AG08396 (cell line): Measurements from ENCODE around the gene ETHE1.
"Not testable (repeated sequence)": the region's sequence is repeated elsewhere in the genome, so short reads cannot be mapped to it uniquely, and the experiment has no call there.

Experiments used
- DNase-seq: peaks from one replicate; pipeline ENCODE4 v3.0.0; 2012; ENCODE audit warnings: low spot score, mixed read lengths

ETHE1 gene

DNA sequence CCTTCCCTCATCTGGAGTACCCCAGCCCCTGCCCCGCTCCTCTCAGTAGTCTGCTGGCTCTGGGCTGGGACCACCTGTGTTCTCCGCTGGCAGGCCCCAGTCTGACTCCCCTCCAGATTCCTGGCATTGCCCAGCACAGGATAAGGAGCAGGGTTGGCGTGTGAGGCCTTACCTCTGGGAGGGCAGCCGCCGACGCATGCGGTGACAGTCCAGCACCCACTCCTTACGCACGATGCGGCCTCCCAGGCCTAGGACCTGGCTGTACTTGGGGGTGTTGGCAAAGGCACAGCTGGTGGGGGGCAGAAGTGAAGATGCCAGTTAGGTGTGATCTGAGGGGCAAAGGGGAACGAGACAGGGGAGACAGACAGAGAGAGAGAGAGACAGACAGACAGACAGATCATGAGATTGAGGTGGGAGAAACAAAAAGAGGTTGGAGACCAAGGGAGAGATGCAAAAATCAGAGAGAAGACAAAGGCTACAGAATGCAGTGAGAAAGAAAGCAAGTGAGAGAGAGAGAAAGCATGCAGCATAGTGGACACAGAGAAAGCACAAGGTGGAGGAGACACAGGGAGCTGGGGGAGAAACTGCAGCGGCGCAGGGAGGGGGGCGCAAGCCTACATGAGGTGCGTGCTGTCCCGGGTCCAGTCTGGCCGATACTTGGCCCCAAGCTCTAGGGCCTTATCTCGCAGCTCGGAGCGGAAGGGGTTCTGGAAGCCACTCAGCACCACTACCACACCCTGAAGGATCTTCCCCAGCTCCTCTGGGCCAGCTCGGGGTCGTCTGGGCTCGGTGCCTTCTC lies 24.6 kb upstream of the ETHE1 start:
- no peak for DNase-seq

DNA sequence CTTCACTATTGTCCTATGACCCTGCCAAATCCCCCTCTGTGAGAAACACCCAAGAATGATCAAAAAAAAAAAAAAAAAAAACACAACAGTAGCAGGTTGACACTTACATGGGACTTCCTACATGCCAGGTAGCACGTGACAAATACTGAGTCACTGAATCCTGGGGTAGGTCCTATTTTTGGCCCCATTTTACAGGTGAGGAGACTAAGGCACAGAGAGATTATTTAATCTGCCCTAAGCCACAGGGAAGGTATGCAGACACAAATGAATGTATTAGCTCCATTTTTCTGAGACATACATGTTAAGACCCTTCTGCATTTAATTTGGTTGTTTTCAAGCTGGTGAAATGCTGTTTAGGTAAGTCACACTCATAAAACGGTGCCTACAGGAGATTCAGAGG lies 21.7 kb upstream of the ETHE1 start:
- DNase-seq, result no peak

DNA sequence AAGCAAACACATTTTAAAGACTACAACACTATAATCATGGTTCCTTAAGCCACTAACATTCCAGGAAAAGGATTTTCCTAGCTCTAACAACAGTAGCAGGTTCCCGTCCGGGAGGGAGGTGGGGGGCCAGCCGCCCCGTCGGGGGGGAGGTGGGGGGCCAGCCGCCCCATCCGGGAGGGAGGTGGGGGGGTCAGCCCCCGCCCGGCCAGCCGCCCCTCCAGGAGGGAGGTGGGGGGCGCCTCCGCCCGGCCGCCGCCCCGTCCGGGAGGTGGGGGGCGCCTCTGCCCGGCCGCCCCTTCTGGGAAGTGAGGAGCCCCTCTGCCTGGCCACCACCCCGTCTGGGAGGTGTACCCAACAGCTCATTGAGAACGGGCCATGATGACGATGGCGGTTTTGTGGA lies 20.9 kb upstream of the ETHE1 start:
- not testable (repeated sequence) for DNase-seq

DNA sequence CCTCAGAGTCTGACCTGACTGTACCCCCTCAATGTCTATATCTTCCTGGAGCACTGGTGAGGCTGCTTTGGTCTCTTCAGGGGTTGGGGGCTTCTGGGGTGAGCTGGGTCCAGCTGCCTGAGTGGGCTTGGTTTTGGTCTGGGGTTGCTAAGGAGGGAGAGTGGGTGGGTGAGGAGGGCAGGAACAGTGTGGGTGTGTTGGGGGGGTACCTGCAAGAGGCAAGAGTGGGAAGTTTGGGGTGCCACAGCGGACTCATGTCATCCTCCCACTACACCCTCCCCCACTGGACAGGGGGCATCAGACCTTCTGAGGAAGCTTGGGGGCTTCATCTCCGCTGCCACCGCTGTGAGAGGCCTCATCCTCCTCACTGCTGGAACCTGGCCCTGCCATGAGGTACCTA lies 19.6 kb upstream of the ETHE1 start:
- DNase-seq, result no peak

DNA sequence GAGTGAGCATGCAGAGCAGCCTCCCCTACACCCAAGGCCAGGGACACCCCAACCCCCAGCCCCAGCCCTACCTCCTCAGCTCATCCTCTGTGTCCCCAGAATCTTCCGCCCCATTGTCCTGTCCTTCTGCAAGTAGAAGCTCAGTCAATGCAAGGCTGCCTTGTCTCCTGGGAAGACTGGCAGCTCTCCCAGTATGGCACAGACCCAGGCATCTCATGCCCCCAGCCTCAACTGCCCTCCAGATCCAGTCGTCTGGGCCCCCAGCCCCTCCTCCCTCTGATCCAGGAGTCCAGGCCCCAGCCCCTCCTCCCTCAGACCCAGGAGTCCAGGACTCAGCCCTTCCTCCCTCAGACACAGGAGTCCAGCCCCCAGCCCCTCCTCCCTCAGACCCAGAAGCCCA lies 19.0 kb upstream of the ETHE1 start:
- DNase-seq, result no peak

DNA sequence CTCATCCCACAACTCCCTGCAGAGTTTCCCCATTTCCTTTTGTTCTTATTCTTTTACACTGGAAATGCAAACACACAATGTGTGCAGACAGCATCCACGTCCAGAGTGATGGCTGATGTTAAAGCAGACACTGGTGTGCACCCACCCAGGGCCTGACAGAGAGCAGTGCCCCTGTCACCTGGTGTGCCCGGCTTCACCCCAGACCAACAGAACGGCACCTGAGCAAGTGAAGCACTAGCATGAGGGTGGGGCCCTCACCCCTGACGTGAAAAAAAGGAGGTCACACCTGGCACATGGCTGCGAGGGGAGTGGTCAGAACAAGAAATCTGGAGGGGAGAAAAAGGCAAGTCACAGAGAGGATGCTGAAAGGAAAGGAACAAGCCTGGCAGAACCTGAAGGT lies 18.3 kb upstream of the ETHE1 start:
- DNase-seq, result no peak

DNA sequence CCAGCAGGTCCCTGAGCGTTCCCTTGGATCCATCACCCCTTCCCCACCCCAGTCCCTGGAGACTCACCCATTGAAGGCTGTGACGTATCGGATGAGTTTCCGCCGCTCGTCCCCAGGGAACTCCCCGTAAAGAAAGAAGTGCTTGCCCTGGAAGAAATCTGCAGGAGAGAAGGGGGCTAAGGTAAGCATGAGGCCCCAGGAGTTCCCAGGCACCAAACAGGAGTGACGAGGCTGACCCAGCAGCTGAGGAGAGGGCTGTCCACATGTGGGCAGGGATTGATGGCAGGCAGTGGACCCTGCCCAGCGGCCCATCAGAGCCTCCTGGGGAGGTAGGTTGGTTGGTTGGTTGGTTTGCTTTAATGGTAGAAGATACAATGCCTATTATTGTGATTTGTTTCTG lies 17.1 kb upstream of the ETHE1 start:
- DNase-seq, result no peak

DNA sequence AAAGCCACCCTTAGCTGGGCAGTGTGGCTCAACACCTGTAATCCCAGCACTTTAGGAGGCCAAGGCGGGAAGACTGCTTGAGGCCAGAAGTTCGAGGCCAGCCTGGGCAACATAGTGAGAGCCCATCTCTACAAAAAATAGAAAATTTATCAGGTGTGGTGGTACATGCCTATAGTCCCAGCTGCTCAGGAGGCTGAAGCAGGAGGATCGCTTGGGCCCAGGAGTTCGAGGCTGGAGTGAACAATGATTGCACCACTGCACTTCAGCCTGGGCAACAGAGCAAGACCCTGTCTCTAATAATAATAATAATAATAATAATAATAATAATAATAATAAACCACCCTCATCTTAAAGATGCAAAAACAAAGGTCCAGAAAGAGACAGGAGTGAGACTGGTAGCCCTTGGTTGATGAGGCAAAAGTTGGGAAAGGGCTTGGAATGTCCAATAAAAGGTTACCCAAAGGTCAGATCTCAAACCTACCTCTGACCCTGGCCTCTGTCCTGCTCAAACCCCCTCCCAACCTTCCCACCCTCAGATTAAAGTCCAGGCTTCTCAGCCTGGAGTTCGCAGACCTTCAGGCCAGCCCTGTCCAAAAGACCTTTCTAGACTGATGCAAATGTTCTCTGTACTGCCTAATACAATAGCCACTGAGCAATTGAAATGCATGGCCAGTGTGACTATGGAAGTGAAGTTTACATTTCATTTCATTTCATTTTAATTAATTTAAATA lies 15.1 kb upstream of the ETHE1 start:
- DNase-seq, result no peak

DNA sequence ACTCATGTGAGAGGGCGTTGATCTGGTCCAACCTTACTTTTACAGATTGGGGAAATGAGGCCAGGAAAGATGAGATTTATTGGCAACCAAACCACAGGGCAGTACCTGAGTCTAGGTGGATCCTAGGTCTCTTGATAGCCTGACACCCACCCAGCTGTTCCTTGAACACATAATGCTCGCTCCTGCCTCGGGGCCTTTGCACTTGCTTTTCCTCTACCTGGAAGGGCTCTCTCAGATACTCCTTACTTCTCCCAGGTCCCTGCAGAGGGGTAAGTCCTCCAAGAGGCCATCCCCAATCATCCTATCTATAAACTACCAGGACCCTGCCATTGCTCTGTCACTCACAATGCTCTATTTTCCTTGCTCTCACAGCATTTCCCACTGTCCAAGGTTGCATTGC lies 13.4 kb upstream of the ETHE1 start:
- no peak for DNase-seq

DNA sequence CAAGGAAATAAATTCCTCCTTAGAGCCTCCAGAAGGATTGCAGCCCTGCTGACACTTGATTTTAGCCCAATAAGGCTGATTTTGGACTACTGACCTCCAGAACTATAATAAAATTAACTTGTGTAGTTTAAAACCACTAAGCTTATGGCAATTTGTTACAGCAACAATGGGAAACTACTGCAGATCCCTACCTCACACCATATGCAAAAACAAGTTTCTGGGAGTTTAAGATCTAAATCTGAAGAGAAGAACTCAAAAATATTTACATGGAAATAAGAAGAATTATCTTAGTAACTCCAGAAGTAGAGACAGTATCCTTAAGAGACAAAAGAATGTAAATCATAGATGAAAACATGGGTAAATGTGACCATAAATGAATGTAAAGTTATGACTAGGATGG lies 11.9 kb upstream of the ETHE1 start:
- DNase-seq, result no peak

DNA sequence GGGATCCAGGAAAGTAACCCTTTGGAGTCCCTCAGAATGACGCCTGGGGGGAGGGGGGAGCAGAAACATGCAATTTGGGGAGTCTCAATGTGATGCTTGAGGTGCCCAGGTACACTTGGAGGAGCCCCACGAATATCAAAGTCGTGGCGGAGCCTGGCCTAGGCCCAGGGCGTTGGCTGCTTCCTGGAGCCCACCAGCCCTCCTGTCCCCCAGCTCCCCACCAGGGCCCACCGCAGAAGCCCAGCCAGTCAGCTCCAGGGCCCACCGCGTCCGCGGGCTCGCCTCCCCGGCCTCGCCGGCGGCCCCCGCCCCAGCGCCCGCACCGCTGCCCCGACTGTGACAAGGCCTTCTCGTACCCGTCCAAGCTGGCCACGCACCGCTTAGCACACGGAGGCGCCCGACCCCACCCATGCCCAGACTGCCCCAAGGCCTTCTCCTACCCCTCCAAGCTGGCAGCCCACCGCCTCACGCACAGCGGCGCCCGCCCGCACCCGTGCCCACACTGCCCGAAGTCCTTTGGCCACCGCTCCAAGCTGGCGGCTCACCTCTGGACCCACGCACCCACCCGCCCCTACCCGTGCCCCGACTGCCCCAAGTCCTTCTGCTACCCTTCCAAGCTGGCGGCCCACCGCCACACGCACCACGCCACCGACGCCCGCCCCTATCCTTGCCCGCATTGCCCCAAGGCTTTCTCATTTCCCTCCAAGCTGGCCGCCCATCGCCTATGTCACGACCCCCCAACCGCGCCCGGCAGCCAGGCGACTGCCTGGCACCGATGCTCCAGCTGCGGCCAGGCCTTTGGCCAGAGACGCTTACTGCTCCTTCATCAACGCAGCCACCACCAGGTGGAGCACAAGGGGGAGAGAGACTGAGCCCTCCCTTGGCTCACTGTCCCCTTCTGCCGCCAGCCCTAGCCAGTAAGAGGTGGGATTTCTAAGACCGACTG lies 8.1 kb upstream of the ETHE1 start:
- peak; percentile 80 for DNase-seq

DNA sequence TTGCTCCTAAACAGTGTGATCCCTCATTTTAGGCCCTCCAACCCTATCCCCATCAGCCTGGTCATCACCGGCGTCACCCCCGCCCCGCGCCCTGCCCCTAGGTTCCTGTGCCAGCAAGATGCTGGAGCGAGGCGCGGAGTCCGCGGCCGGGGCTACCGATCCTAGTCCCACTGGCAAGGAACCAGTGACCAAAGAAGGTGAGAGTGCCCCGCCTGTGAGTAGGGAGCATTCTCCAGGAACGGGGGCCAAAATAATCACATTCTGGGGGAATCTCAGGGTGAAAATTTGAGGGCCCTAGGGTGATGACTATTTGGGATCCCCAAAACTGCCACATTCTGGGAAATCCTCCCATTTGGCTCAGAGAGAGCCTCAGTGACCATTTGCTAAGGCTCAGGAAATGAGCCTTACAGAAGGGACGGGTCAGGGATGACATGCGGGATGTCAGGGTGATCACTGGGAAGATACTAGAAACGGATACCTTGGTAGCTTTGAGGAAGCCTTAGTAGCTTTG lies 7.4 kb upstream of the ETHE1 start:
- DNase-seq, result no peak

DNA sequence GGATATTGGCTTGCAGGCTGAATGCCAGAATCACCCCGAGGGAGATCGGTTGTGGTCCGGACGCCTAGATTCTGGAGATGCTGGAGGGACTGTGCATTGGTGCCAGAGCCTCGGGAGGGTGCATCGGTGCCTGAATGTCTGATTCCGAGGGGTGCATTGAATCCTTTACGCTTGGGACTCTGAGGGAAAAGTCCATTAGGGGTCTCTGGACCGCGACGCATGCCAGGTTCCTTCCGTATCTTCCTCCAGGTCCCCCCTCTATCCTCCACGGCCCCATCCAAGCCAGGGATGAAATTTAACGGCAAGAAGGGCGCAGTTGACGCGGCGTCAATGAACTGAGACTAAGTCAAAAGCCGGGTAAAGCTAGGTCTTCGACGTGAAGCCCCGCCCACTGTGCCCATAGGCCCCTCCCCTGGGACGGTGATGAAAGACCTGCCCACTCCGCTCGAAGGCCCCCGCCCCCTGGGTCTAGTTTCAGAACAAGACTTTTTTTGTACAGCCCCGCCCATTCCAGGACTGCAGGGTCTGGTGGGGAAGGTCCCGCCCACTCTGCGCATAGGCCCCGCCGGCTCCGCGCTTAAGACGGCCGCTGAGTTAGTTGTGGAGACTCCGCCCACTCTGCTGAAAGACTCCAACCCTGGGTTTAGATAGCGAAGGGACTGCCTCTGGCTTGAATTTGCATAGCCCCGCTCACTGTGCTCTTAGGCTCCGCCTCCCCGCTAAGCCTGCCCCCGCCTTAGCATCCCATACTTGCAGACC lies 6.7 kb upstream of the ETHE1 start:
- peak; percentile 98 for DNase-seq

DNA sequence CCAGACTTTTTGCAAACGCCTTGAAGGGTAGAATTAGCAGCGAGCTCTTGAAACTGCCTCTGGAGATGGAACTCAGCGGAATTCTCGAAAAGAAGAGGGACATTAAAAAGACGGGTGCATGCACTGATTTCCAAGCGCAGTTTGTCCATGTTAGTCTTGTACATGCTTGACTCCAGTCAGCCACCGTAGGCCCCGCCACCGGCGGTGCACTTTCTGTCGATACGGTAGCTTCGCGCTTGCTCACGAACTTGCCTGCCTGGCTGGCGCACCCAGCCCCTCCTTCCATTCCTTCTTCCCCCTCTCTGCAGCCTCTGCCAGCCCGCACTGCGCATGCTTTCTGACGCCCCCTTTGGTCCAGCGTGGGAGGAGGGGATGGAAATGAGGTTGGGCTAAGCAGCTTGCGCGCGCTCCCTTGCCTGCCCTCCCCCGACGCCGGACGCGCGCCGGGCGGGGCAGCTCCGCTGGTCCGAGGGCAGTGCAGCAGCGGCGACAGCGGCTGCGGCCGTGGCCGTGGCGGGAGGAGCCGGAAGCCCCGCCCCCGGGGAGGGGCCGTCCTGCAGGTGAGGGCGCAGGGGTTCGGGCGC lies 6.1 kb upstream of the ETHE1 start, which contains the start of gene ZNF575:
Gene ZNF575 (plus strand): TSS at position 227 of the 584 bp plus-strand sequence. CDS start 1,235 bp downstream, outside the sequence.
- DNase-seq, result peak; percentile 91

DNA sequence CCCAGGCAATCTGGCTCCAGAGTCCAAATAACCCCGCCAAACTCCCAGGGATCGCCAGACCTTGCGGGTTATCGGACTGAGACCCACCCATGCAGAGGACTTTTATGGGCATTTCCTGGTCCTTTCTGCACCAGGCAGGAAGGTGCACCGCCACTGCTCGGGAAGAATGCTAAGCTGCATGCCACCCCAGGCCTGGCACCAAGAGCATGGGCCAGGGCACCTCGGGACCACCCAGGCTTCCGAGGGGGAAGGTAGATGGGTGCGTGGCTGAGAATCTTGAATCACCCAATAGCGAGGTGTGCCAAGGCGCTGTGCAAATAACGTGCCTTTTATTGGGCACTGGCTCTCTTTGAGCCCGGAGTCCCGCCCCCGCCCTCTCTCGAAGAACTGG lies 5.6 kb upstream of the ETHE1 start:
- no peak for DNase-seq

DNA sequence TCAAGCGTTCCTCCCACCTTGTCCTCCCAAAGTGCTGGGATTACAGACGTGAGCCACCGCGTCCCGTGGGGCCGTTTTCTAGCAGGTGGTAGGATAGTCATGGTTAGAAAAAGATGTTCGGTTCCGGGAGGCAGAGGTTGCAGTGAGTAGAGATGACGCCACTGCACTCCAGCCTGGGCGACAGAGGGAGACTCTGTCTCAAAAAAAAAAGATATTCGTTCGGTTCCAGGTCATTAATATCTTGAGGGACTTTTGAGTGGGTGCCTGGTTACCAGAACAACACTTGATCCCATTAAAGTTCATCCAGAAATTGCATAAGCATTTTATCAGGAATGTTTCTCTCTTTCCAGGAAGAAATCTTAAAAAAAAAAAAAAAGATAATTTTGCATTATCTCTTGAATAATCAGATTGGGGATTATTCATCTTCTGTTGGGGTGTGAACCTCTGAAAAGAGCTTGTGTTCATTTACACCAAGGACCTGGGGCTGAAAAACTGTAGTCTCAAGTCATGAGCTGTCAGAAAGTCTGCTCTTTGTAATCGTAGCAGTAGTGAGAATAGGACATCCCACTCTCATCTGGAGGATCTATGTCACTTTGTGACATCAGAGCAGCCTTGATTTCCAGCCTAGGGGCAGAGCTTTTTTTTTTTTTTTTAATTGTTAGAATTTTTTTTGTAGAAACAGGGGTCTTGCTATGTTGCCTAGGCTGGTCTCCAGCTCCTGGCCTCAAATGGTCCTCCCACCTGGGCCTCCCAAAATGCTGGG lies 1.0 kb upstream of the ETHE1 start:
- DNase-seq, result no peak

DNA sequence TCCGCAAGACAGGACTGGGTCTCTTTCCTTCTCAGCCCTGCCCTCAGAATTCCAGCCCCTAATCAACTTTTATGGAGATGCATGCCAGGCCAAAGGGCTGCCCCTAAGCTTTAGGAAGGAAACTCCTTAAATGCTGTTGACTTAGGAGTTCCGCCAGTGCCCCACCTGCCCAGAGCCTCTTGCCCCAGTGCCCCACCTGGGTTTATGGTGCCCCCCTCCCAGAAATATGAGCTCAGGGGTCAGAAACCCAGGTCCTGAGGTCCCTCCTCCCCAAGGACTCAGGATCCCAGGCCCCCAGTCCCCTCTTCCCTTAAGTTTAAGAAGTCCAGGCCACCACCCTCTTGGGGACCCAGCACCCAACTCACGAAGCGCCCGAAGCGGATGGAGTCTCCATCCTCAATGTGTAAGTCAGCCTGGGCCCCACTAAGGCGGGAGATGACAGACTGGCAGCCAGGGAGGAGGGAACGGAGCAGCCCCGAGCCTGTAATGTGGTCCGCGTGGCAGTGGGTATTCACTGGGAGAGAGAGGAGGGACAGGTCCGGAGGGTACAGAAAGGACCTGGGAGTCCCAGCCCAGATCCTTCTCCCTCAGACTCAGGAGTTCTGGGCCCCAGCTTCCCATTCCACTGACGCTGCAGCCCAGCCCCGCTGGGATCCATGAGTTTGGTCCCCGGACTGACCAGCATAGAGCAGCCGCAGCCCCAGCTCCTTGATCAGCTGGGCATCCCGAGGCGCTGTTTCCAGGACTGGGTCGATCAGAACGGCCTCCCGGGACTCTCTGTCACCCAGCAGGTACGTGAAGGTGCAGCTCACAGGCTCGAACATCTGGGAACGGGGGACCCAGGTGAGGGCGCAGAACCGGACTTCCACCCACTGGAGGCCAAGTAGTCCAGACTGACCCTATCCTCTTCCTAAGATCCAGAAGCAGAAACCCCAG lies 897 bp downstream of the ETHE1 start:
- no peak for DNase-seq

DNA sequence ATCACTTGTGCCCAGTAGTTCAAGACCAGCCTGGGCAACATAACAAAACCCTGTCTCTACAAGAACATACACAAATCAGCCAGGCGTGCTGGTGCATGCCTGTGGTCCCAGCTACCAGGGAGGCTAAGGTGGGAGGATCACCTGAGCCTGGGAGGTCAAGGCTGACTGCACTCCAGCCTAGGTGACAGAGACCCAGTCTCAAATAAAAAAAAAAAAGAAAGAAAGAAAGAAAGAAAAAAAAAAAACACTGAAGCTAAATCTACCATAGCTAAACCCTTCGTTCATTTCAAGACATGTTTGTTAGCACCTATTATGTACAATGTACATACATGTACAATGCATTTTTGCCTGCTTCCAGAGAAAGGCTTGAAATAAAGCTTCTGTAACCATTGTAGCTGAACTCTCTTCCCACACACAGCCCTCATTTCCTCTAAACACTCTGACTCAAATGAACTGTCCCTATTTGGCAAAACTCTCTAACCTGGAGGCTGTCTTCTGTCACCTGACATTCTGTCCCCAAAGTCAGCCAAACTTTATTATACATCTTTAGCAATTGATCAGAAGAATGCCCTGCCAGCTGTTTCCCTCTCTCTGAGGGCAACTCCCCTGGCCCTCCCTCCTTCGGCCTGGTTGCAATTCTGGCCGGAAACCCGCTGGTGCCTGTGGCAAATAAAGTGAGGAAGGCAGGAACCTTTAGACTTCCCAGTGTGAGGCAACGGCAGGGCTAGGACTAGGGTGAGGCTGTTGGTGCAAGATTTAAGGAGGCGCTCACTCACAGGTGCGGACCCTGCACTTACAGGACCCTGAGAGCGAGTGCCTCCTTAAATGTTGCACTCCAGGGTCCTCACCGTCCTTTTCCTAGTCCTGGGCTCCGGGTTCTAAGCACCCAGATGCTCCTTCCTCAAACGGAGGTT lies 1.8 kb downstream of the ETHE1 start:
- DNase-seq, result peak; percentile 49
